Effector memory CD4-positive, alpha-beta T cell (primary cell): ENCODE results near the gene PADI6.

Experiments
- DNase-seq, 3 donors: peaks; one replicate each; pipeline ENCODE4 v3.0.0-alpha.2; 2020
- H3K27ac ChIP-seq: 2 replicates; pipeline ENCODE4 v1.7.0; 2013; ENCODE audit warnings: mild to moderate bottlenecking, low read length, moderate library complexity; ENCODE audit not compliant: insufficient read depth, poor library complexity, severe bottlenecking
- H3K27me3 ChIP-seq: replicated peaks from 2 replicates; pipeline ENCODE4 v1.7.0; 2013; ENCODE audit warnings: mild to moderate bottlenecking, low read length; ENCODE audit not compliant: insufficient read depth, control insufficient read depth, poor library complexity, severe bottlenecking
- H3K36me3 ChIP-seq: 2 replicates; pipeline ENCODE4 v1.7.0; 2013; ENCODE audit warnings: mild to moderate bottlenecking, low read length, moderate library complexity; ENCODE audit not compliant: control insufficient read depth, insufficient read depth
- H3K4me1 ChIP-seq: 2 replicates; pipeline ENCODE4 v1.7.0; 2013; ENCODE audit warnings: low read length, mild to moderate bottlenecking; ENCODE audit not compliant: control insufficient read depth, insufficient read depth, poor library complexity, severe bottlenecking
- H3K4me3 ChIP-seq: 2 replicates; pipeline ENCODE4 v1.7.0; 2013; ENCODE audit warnings: low read length, low read depth, mild to moderate bottlenecking; ENCODE audit not compliant: insufficient read depth, poor library complexity, severe bottlenecking
- H3K9me3 ChIP-seq: 2 replicates; pipeline ENCODE4 v1.7.0; 2013; ENCODE audit warnings: mild to moderate bottlenecking, low read length, moderate library complexity; ENCODE audit not compliant: control insufficient read depth

Gene PADI6

DNA sequence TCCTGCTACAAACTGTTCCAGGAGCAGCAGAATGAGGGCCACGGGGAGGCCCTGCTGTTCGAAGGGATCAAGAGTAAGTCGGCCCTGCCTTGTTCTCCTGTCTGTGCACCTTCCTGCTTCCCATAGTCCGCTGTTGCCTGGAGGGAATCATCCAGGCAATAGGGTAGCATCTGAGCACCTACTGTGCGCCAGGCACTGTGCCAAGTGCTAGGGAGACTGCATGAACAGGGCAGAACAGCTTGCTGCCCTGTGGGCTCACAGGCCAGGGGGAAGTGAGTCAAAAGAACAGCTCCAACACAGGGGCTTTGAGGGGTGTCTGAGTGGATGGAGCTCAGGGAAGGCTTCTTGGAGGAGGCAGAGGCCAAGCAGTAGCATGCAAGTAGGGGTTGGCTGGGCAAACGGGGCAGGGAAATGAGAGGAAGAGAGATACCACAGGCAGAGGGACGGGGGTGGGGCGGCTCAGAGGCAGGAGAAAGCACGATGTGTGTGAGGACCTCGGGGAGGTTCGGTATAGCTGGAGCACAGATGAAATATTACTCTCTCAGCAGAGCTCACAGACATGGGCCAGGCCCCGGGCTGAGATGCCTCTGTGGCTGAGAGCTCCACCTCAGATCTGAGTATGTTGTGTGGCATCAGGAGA, 15.5 kb upstream of the PADI6 start:
- Histone ChIP-seq H3K27ac (no peak overlapping the region), H3K9me3 (no peaks in the 10 kb centered on the region), H3K27me3 (no peaks in the 10 kb centered on the region), H3K36me3 (no peaks in the 10 kb centered on the region), H3K4me1 (no peaks in the 10 kb centered on the region), H3K4me3 (no peak overlapping the region)
- no peak for DNase-seq

GRCh38 chr1:17358557-17358956, 13.4 kb upstream of the PADI6 start:
- no peaks in the 10 kb centered on the region for H3K9me3 ChIP-seq
- no peaks in the 10 kb centered on the region for H3K36me3 ChIP-seq
- DNase-seq, result no peak
- H3K4me1 ChIP-seq, result no peaks in the 10 kb centered on the region
- H3K4me3 ChIP-seq, result no peak overlapping the region
- no peaks in the 10 kb centered on the region for H3K27me3 ChIP-seq
- no peak overlapping the region for H3K27ac ChIP-seq

GRCh38 chr1:17359031-17359430, 13.0 kb upstream of the PADI6 start:
- no peak for DNase-seq

GRCh38 chr1:17359808-17360207, 12.2 kb upstream of the PADI6 start:
- H3K4me1 ChIP-seq, result no peaks in the 10 kb centered on the region
- no peak overlapping the region for H3K27ac ChIP-seq
- no peaks in the 10 kb centered on the region for H3K36me3 ChIP-seq
- H3K4me3 ChIP-seq, result no peak overlapping the region
- no peaks in the 10 kb centered on the region for H3K9me3 ChIP-seq
- no peaks in the 10 kb centered on the region for H3K27me3 ChIP-seq
- no peak for DNase-seq

More at GRCh38 chr1:17359031-17359430, 13.0 kb upstream of the PADI6 start:
- Histone ChIP-seq H3K27me3 (no peaks in the 10 kb centered on the region), H3K27ac (no peak overlapping the region), H3K9me3 (no peaks in the 10 kb centered on the region), H3K4me1 (no peaks in the 10 kb centered on the region), H3K4me3 (no peak overlapping the region), H3K36me3 (no peaks in the 10 kb centered on the region)

DNA sequence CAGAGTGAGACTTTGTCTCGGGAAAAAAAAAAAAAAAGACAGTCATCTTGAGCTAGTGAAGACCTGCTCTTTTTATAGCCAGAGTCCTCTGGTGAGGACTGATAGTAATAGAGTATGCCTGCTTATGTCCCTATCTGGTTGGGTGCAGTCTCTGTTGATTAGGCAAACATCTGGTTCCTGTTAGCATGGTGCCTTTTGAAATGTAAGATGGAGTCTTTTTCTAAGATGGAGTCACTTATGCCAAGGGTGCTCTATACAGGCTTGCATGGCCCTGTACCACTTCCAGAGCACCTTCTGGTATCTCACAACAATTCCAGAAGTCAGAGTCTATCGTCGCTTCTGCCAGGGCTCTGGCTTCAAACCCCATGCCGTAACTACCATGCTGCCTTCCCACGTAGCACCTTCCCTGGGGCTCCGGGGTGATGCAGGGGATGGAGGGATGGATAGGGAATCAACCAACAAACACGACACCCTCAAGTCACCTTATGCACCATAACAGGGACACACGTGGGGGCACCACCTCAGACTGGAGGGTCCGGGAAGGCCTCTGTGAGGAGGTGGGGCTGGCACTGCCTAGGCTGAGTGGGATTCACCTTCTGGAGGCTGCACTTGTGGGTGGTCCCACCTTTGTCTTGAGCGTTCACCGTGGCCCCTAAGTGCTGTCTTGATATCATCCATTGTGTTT, 11.6 kb upstream of the PADI6 start:
- H3K36me3 ChIP-seq, result no peaks in the 10 kb centered on the region
- H3K9me3 ChIP-seq, result no peaks in the 10 kb centered on the region
- no peak for DNase-seq
- no peak overlapping the region for H3K27ac ChIP-seq
- no peak overlapping the region for H3K4me3 ChIP-seq
- no peaks in the 10 kb centered on the region for H3K4me1 ChIP-seq
- no peaks in the 10 kb centered on the region for H3K27me3 ChIP-seq

GRCh38 chr1:17361687-17362086, 10.3 kb upstream of the PADI6 start:
- DNase-seq, result no peak
- H3K36me3 ChIP-seq, result no peaks in the 10 kb centered on the region
- no peaks in the 10 kb centered on the region for H3K4me1 ChIP-seq
- no peaks in the 10 kb centered on the region for H3K27me3 ChIP-seq
- H3K9me3 ChIP-seq, result no peaks in the 10 kb centered on the region
- no peak overlapping the region for H3K4me3 ChIP-seq
- H3K27ac ChIP-seq, result no peak overlapping the region

GRCh38 chr1:17363351-17363750, 8.6 kb upstream of the PADI6 start:
- Histone ChIP-seq H3K27me3 (no peaks in the 10 kb centered on the region), H3K36me3 (no peaks in the 10 kb centered on the region), H3K4me3 (no peak overlapping the region), H3K9me3 (no peaks in the 10 kb centered on the region), H3K4me1 (no peaks in the 10 kb centered on the region), H3K27ac (no peak overlapping the region)
- DNase-seq, result no peak

GRCh38 chr1:17363771-17364170, 8.2 kb upstream of the PADI6 start:
- H3K36me3 ChIP-seq, result no peaks in the 10 kb centered on the region
- H3K9me3 ChIP-seq, result no peaks in the 10 kb centered on the region
- no peak overlapping the region for H3K27ac ChIP-seq
- no peak for DNase-seq
- no peaks in the 10 kb centered on the region for H3K27me3 ChIP-seq
- no peak overlapping the region for H3K4me3 ChIP-seq
- no peaks in the 10 kb centered on the region for H3K4me1 ChIP-seq

- H3K4me1 ChIP-seq, result no peaks in the 10 kb centered on the region
- no peak overlapping the region for H3K27ac ChIP-seq
- DNase-seq, result no peak
- H3K4me3 ChIP-seq, result no peak overlapping the region
- no peaks in the 10 kb centered on the region for H3K9me3 ChIP-seq
- no peaks in the 10 kb centered on the region for H3K36me3 ChIP-seq
- no peaks in the 10 kb centered on the region for H3K27me3 ChIP-seq
These were observed 6.7 kb upstream of the PADI6 start for GRCh38 chr1:17365293-17365692.

- Histone ChIP-seq H3K9me3 (no peaks in the 10 kb centered on the region), H3K4me3 (no peak overlapping the region), H3K4me1 (no peaks in the 10 kb centered on the region), H3K27ac (no peak overlapping the region), H3K27me3 (no peaks in the 10 kb centered on the region), H3K36me3 (no peaks in the 10 kb centered on the region)
- DNase-seq, result no peak
These were observed 2.5 kb upstream of the PADI6 start for GRCh38 chr1:17369466-17369865.
